Neural cell (in vitro differentiated cells): Measurements from ENCODE around the gene UGT2A3. TPM values are rescaled to one million over a fixed set of nuclear protein-coding genes. Genes with fewer than 3 reads are reported as not detected.
"Not testable (repeated sequence)": the region's sequence is repeated elsewhere in the genome, so short reads cannot be mapped to it uniquely, and the experiment has no call there.

ENCODE experiments used
- H2AFZ ChIP-seq: fragments of 200-600, 300-800 bp; sonication (generic), shearing (Covaris generic); 2 replicates; pipeline ENCODE4 v1.6.0; 2014; ENCODE audit warnings: low read depth, mild to moderate bottlenecking, antibody characterized with exemption, low read length, moderate library complexity
- H3F3A ChIP-seq: fragments of 200-600 bp; shearing (Covaris generic); 2 replicates; pipeline ENCODE4 v1.6.1; 2016; ENCODE audit warnings: mild to moderate bottlenecking, moderate library complexity, mixed read lengths, antibody characterized with exemption, low read length; ENCODE audit not compliant: insufficient read depth, poor library complexity, severe bottlenecking
- H3K27ac ChIP-seq: fragments of 200-600, 300-800 bp; sonication (generic), shearing (Covaris generic); 2 replicates; pipeline ENCODE4 v1.5.1; 2014; ENCODE audit warnings: mild to moderate bottlenecking, low read length, moderate library complexity
- H3K27me3 ChIP-seq: fragments of 300-800, 200-600 bp; sonication (generic), shearing (Covaris generic); 2 replicates; pipeline ENCODE4 v1.6.0; 2014; ENCODE audit warnings: mild to moderate bottlenecking, low read depth, low read length, moderate library complexity; ENCODE audit not compliant: insufficient read depth
- H3K36me3 ChIP-seq: fragments of 300-800, 200-600 bp; sonication (generic), shearing (Covaris generic); 2 replicates; pipeline ENCODE4 v1.5.1; 2014; ENCODE audit warnings: mild to moderate bottlenecking, antibody characterized with exemption, low read length, moderate library complexity; ENCODE audit not compliant: insufficient read depth
- H3K4me2 ChIP-seq: fragments of 300-800, 200-600 bp; sonication (generic), shearing (Covaris generic); 2 replicates; pipeline ENCODE4 v1.6.0; 2014; ENCODE audit warnings: mild to moderate bottlenecking, low read length
- H3K4me3 ChIP-seq: fragments of 300-800, 200-600 bp; sonication (generic), shearing (Covaris generic); 2 replicates; pipeline ENCODE4 v1.5.1; 2014; ENCODE audit warnings: mild to moderate bottlenecking, low read length, moderate library complexity
- H3K79me2 ChIP-seq: fragments of 200-600 bp; shearing (Covaris generic); replicated peaks from 2 replicates; pipeline ENCODE4 v1.6.0; 2014; ENCODE audit warnings: mild to moderate bottlenecking, low read length, moderate library complexity; ENCODE audit not compliant: insufficient read depth
- H3K9ac ChIP-seq: fragments of 300-800, 200-600 bp; sonication (generic), shearing (Covaris generic); 2 replicates; pipeline ENCODE4 v1.6.1; 2016; ENCODE audit warnings: mild to moderate bottlenecking, low read length, mixed read lengths
- H3K9me2 ChIP-seq: fragments of 200-600 bp; shearing (Covaris generic); 2 replicates; pipeline ENCODE4 v1.6.1; 2016; ENCODE audit warnings: mild to moderate bottlenecking, low read length, mixed read lengths; ENCODE audit not compliant: insufficient read depth
- H3K9me3 ChIP-seq: fragments of 200-600, 300-800 bp; sonication (generic), shearing (Covaris generic); 2 replicates; pipeline ENCODE4 v1.6.1; 2016; ENCODE audit warnings: mild to moderate bottlenecking, mixed run types, low read length, moderate library complexity, mixed read lengths
- H4K20me1 ChIP-seq: fragments of 200-600 bp; shearing (Covaris generic); 2 replicates; pipeline ENCODE4 v1.6.1; 2016; ENCODE audit warnings: mild to moderate bottlenecking, mixed run types; ENCODE audit not compliant: insufficient read depth
- CTCF ChIP-seq: fragments of 450-650 bp; IDR thresholded peaks from 2 replicates; pipeline ENCODE4 v1.5.1; 2014; ENCODE audit warnings: antibody characterized with exemption, mild to moderate bottlenecking, moderate library complexity; ENCODE audit not compliant: poor library complexity, severe bottlenecking
- EP300 ChIP-seq: fragments of 450-650 bp; conservative IDR thresholded peaks from 2 replicates; pipeline ENCODE4 v1.6.1; 2014; ENCODE audit warnings: antibody characterized with exemption, mild to moderate bottlenecking, moderate library complexity; ENCODE audit not compliant: poor library complexity, severe bottlenecking
- POLR2AphosphoS5 ChIP-seq: IDR thresholded peaks from 2 replicates; pipeline ENCODE4 v1.6.1; 2012
- REST ChIP-seq: IDR thresholded peaks from 2 replicates; pipeline ENCODE4 v1.6.1; 2012; ENCODE audit warnings: borderline replicate concordance
- SMC3 ChIP-seq: fragments of 450-650 bp; conservative IDR thresholded peaks from 2 replicates; pipeline ENCODE4 v1.6.1; 2014; ENCODE audit warnings: antibody characterized with exemption, mild to moderate bottlenecking, moderate library complexity; ENCODE audit not compliant: poor library complexity
- TAF1 ChIP-seq: IDR thresholded peaks from 2 replicates; pipeline ENCODE4 v1.6.1; 2012; ENCODE audit warnings: low read depth
- polyA plus RNA-seq: library from polyadenylated mRNA; depleted of rRNA; stranded (reverse); fragments of >200 nt; gene quantifications from 2 replicates; pipeline ENCODE4 v1.2.3, GENCODE V29; 2014

UGT2A3 gene
- polyA plus RNA-seq, 1 donor from 2014 or later = not detected

GRCh38 chr4:68929076-68929737, 22.4 kb downstream of the UGT2A3 start:
- no peak overlapping the region for H3K27ac ChIP-seq
- no peaks in the 10 kb centered on the region for H3K79me2 ChIP-seq
- no peaks in the 10 kb centered on the region for H3K27me3 ChIP-seq
- no peak overlapping the region for H3K4me2 ChIP-seq
- H3K9me3 ChIP-seq = no peaks in the 10 kb centered on the region
- H4K20me1 ChIP-seq = no peaks in the 10 kb centered on the region
- H3K36me3 ChIP-seq = no peaks in the 10 kb centered on the region
- H2AFZ ChIP-seq = no peak overlapping the region
- TF ChIP-seq SMC3 (no peak), EP300 (peak; percentile 63)
- no peaks in the 10 kb centered on the region for H3K9me2 ChIP-seq
- H3F3A ChIP-seq = no peaks in the 10 kb centered on the region
- H3K9ac ChIP-seq = no peak overlapping the region
- no peak overlapping the region for H3K4me3 ChIP-seq

- no peaks in the 10 kb centered on the region for H3F3A ChIP-seq
- H3K27ac ChIP-seq = no peak overlapping the region
- no peak overlapping the region for H3K4me3 ChIP-seq
- no peaks in the 10 kb centered on the region for H3K27me3 ChIP-seq
- no peak overlapping the region for H3K4me2 ChIP-seq
- H3K9ac ChIP-seq = no peak overlapping the region
- H4K20me1 ChIP-seq = no peaks in the 10 kb centered on the region
- H3K79me2 ChIP-seq = no peaks in the 10 kb centered on the region
- no peaks in the 10 kb centered on the region for H3K9me3 ChIP-seq
- no peak overlapping the region for H2AFZ ChIP-seq
- TF ChIP-seq TAF1 = no peak
- TF ChIP-seq EP300 = no peak
- TF ChIP-seq SMC3 = no peak
- TF ChIP-seq CTCF = no peak
- TF ChIP-seq POLR2AphosphoS5 = no peak
- no peak for TF ChIP-seq REST
- no peaks in the 10 kb centered on the region for H3K9me2 ChIP-seq
- no peaks in the 10 kb centered on the region for H3K36me3 ChIP-seq
These were observed 24.4 kb downstream of the UGT2A3 start for GRCh38 chr4:68927165-68927564.

GRCh38 chr4:68922202-68922601, 29.4 kb downstream of the UGT2A3 start:
- not testable (repeated sequence) for H3K9me3 ChIP-seq, H3K36me3 ChIP-seq, H3F3A ChIP-seq, H3K9ac ChIP-seq, H3K4me3 ChIP-seq, H3K9me2 ChIP-seq, H3K79me2 ChIP-seq, H3K27ac ChIP-seq, H3K27me3 ChIP-seq, H3K4me2 ChIP-seq, H4K20me1 ChIP-seq, H2AFZ ChIP-seq
